Measurements from ENCODE around the gene SLC24A4.

Gene SLC24A4, protein sequence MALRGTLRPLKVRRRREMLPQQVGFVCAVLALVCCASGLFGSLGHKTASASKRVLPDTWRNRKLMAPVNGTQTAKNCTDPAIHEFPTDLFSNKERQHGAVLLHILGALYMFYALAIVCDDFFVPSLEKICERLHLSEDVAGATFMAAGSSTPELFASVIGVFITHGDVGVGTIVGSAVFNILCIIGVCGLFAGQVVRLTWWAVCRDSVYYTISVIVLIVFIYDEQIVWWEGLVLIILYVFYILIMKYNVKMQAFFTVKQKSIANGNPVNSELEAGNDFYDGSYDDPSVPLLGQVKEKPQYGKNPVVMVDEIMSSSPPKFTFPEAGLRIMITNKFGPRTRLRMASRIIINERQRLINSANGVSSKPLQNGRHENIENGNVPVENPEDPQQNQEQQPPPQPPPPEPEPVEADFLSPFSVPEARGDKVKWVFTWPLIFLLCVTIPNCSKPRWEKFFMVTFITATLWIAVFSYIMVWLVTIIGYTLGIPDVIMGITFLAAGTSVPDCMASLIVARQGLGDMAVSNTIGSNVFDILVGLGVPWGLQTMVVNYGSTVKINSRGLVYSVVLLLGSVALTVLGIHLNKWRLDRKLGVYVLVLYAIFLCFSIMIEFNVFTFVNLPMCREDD

DNA sequence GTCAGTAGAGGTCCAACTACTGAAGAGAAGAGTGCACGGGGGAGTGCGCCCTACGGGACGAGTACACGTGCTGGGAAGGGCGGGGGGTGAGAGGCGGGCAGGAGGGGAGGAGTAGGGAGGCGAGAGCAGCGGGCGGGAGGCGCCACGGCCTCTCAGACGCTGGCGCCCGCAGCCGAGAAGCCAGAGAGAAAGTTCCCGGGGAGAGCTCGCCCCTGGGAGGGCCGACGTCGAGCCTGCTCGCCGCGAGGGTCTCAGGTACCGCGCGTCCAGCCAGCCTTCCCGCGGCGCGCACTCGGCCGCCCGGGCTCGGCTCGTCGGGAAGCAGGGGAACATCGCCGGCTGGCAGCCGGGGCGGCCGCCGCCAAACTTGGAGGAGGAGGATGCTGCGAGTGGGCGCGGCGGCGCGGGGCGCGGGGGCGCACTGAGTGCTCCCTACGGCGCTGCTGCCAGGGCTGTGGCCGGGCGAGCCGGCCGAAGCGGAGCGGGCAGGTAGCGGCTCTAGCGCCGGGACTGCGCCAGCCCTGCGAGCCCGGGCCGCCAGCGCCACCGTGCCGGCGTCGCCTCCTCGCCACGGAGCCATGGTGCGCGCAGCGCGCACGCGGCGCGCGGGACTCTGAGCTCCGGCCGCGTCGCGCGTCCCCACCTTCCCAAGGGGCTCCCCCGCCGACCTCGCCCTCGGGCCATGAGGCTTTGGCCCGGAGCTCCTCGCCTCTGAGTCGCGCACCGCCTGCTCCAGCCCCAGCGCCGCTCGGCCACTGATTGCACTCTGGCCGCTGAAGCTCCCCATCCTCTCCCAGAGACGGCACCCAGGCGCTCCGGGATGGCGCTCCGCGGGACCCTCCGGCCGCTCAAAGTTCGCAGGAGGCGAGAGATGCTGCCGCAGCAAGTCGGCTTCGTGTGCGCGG, at the start of gene SLC24A4:
TSS of gene SLC24A4 (plus strand) at position 155 of the 905 bp plus-strand sequence. CDS start at position 821, 666 bp downstream.
- DNase-seq: peak in 1 of 2 experiments; percentile 46

DNA sequence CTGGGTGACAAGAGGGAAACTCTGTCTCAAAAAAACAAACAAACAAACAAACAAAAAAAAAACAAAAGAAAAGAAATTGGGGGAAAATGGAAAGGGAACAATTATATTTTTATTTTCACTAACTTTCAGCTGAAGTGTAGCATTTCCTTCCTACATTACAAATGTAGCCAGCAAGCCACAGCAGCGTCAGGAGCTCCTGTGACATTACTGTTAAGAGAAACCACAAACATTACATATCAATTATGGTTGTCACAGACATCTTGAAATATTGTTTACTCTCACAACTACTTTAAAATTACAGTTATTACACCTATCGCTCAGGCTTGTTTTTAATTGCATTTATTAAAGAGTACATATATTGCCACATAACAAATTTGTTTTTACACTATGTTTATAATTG, 49.8 kb upstream of the SLC24A4 start:
- DNase-seq: no peak

DNA sequence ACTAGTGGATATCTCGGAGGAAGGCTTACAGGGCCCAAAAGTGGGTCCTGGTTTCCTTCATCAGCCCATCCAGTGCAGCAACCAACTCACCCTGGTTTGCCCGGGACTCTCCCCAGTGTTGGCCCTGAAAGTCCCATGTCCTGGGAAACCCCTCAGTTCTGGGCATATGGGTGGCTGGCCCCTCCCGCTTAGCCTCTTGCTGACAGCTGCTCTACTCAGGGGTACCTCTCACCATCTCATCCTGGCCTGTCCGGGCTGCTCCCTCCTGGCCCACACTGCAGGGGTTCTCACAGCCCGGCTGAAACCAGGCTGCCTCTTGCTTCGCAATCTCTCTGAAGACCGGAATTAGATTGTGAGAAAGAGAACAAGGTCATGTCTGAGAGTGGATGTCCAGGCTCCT, 48.9 kb upstream of the SLC24A4 start:
- peak in 1 of 2 experiments; percentile 30 for DNase-seq

DNA sequence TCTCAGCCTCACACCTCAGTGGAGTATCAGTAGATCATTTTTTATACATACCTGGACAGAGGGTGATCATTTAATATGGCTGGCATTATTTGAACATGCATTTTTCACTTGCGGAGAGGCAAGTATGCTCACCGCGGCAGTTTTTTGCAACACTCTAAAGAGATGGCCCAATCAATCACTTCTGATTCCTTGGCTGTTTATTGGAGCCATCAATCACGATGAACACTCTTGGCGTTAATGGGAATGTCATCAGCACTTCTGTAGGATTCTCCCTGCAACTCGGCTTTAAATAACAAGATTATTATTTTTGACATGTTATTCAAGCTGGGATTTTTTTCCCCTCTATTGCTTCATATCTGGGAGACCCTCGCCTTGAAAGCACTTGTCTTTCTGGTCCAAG, 46.9 kb upstream of the SLC24A4 start:
- DNase-seq: no peak

DNA sequence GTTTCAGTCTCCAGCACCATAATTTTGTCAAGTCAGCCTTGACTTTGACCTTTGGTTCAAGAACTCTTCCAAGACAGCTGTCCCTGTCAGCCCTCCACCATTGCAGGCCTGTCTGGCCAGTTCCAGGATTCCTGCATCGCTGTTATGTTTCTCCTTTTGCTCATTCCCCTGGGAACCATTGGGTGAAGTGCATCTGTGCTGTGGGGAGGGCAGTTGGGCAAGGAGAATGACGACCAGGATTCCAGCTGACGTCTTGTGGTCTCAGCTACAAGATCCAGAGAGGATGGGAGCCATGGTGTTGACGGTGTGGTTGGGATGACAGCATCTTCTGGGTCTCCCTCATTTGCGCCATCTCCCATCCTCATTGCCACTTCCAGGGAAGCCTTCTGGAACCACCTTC, 45.9 kb upstream of the SLC24A4 start:
- DNase-seq: no peak

DNA sequence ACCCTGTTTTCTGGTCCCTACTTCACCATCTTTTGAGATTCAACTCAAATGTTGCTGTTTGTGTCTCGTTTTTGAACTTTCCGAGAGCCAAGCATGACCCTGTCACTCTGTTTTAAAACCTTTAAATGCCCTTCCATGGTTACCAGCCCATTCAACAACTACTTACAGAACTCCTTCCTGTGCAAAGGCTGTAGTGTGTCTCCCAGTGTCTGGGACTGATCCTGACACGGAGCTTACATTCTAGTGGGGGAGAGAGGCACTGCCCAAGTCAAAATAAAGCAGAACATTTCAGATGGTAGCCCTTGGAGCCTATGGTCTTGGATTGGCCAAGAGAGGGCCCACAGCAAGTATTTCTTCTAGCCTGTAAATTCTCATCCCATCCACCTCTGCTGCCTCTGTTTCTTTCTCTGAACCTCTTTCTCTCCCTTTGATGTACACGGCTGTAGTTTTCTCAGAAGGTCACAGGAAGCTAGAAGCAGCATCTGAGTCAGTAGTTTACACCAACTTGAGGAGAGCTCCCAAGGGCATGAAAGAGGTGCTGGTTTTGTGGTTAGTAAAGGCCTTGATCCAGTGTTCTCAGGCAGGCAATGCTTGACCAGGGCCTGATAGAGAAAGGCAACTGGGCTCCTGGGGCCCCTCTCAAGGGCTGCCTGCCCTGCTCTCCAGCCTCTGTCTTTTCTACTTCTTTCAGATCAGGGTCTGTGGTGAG, 42.3 kb upstream of the SLC24A4 start:
- no peak for DNase-seq

DNA sequence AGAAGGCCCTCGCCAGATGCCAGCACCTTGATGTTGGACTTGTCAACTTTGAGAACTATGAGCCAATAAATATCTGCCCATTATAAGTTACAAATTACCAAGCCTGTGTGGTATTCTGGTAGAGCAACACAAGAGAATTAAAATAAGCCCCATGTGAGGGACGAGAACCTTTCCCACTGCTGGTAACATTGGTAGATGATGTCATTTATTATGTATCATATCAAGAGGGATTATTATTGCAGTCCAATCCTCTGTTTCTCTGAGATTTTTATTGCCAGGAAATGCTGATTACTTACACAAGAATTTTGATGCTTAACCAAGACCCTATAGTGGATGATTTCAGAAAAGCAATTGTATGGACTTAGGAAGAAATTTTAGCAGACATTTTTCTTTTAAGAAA, 40.3 kb upstream of the SLC24A4 start:
- no peak for DNase-seq

DNA sequence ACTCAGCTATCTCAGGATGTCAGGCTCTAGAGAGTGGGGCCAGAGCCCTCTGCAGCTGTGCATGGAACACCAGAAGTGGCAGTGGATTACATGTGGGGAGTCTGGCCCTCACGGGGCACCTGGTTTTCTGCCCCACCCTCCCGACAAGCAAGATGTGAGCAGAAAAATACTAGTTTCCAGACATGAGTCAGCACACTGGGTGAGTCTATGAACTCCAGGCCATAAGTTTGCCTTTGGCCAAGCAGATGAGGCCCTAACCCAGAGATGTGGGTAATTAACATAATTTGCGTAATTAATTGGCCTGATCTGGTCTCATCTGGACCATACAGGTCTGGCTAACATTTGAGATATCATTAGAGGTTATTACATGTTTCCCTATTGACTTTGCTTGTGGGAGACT, 37.7 kb upstream of the SLC24A4 start:
- no peak for DNase-seq

DNA sequence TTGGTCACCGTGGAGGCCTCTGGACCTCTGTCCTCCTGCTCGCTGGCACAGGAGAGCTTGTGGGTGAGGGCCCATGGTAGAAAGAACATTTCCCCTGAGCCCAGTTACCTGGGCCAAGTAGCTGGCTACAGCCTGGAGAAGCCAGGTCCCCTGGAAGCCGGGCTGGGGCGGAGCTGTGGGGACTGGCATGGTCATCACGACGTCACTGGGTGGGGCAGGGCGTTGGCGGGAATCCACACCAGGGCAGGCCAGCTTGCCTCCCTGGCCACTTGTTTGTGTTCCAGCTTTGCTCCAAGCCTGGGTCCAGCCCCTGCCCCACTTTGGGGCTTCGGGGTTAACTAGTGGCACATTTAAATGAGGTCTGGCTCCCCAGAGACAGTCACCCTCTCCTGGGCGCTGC, 35.0 kb upstream of the SLC24A4 start:
- no peak for DNase-seq

DNA sequence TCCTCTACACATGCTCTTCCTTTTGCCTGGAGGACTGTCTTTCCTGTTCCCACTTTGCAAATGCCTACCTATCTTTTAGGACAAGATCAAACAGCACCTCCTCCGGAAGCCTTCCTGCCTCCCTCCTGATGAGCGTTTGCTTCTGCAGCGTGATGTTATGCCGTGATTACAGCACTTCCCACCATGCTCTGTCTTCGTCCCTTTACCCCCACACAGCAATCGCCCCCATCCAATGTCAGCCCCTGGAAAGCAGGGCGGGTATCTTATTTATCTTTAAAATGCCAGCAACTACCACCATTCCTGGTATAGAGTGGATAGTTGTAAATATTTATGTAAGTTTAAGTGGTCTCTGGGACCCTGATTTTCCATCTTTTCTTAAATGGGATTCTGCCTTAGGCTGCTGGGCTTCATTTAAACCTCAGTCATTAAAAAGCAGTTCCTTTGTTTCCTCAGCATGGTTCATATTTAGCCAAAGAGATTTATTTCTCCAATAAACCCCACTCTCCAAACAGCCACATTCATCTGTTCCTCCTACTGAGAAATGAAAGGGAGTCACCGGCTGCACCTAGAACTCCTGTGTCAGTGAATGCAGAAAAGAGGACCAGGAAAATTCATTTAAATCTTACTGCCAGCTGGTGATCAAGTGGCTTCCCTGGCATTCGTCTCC, 33.8 kb upstream of the SLC24A4 start:
- no peak for DNase-seq

DNA sequence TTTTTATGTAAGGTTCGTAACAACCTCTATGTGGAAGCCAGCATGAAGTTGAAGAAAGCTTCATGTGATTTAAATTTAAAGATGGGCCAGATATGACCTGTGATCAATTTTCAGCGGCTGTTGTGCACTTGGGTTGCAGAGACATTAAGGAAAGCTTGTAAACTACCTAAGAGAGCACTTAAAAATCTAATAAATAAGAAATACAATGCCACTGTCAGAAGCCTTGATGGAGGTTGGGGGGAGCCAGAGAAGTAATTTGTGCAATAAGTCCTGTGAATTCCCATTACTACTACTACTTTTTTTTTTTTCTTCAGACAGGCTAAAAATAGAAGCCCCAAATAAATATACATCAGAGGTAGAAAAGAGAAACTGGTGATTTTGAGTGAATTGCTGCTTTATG, 30.3 kb upstream of the SLC24A4 start:
- no peak for DNase-seq

DNA sequence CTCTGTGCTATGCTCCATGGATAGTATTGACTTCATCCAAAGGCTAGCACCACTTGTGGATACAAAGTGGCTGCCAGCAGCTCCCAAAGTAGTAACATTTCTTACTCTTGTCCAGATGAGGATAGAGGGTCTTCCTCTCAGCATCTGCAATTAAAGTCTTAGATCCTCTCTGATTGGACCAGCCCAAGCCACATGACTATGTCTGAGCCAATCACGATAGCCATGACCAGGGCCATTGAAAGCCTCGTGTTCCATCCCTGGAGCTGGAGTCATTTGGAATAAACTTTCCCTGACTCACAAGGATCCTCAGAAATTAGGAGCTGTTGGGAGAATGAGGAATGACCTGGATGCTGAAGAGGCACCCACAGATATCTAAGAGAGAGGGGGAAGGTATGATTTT, 28.5 kb upstream of the SLC24A4 start:
- DNase-seq: no peak

DNA sequence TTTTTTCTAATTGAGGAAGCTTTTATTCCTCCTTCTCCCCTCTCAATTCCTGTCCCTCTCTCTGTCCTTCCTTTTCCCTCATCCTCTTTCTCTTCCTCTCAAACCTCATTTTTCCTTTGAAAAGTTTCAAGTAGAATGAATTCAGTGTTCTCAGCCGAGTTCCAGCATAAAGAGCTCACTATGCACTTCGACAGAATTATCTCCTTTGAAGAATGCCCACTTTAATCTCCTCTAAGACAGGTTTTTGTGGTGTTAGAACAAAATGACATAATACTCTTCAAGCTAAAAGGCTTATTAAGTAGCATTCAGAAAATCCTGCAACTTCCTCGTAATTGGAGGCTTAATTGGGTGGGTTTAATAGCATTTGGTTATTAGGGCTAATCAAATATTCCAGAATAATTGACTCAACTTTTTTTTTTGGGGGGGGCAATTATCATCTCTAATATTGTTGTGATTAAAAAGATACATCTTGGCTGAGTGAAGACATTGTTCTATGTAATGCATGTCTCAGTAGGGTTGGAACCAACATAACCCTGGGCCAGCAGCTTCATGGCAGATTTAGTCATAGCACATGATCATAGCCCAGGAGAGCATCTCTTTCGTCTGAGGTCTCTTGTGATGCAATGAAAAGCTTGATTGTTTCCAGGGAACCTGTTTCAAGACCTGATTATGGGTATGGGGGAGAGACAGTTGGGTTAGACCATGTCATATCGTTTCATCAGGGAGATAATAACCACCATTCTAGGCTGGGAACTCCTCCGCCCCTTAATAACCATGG, 25.0 kb upstream of the SLC24A4 start:
- no peak for DNase-seq

DNA sequence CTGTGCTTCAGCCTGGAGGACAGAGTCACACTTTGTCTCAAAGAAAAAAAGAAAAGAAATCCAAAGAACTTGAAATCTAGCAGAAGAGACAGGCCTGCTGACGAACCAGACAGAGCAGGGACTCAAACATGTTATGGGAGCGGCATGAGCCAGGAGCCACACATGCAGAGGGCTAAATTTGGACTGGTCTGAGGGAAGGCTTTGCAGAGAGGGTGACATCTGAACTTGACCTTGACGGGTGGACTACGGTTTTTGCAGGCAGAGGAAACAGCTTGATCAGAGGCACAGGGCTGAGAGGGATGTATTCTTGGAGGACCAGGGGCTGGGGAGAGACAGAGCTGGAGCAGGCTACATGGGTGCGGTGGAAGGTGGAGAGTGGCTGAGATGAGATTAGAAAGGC, 20.5 kb upstream of the SLC24A4 start:
- no peak for DNase-seq

DNA sequence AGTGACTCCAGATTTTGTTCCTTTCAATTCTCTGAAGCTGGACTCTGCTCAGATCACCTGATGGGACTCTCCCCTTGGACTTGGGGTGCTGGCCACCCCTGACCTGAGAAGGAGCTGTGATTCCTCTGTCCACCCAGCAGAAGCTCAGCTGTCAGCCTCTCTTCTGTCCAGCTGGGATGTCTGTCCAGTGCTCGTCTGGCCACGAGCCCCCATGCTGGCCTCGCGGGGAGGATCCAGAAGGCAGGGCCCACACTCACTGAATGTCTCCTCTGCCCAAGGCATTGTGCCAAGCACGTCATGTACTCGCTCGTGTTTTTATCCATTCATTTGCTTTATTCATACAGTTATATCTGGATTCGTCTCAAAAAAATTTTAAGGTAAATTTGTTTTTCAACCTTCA, 14.2 kb upstream of the SLC24A4 start:
- DNase-seq: no peak

DNA sequence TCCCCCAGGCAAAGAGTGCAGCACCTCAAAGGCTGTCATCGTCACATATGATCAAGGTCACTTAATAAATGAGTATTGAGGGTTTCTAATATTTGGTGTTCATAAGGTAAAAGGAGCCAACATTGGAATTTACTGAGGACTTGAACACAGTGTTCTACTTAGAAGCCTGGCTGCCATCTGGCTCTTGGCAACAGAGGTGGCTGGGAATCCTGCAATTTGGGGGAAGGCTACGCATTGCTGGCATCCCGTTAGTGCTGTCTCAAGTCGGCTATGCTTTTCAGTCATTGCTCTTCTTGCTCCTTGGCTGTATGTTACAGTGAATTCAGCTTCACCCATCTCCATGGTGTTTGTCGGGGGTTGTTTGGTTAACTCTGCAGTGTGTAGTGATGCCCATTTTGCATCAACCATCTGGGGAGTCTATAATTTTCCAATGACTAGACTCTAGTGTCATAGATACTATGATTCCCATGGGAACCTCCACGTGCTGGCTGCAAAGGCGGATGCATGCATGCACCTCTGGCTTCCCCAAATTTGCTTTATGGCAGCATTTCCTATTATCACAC, 12.9 kb upstream of the SLC24A4 start:
- DNase-seq: no peak

DNA sequence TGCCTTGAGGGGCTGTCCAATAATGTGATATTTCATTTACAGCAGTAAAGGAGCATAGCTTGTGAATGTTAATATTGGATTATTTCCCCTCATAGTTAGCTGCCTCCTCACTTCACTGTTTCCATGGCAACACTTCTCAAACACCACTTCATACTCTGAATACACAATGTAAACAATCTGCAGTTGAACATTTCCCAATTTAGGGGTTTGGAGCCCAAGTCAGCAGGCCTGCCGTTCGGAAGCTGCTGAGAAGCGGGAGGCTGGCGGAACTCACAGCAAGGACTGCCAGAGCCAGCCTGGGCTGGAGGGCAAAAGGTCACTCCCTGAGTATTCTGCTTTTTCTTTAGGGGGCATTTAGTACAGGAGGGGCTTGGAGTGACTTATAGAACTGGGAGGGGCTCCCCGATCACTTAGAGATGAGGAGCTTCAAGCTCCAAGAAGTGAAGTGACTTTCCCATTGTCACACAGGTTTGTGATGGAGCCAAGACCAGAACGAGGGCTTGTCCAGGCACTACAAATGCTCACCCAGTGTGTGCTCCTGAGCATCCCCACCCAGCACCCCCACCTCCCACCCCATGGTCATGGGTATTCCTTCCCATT, 12.1 kb upstream of the SLC24A4 start:
- DNase-seq: peak in 1 of 2 experiments; percentile 28

DNA sequence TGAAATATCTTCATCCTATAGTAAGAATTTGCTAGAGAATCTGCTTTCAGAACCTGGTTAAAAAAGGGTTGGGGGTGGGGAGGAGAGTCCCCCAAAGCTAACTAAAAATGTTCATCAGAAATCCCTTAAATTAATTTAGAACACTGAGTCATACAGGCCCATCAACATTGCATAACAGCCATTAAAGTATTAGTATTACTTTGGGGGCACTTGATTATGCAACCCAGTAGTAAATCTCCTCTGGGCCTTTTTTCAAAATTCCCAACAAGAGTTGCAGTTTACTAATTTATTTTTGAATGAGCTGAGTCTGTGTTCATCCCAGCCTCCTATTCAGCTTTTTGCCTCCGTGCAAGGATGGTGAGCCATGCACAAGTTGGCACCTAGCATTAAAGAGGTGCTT, 8.8 kb upstream of the SLC24A4 start:
- no peak for DNase-seq

DNA sequence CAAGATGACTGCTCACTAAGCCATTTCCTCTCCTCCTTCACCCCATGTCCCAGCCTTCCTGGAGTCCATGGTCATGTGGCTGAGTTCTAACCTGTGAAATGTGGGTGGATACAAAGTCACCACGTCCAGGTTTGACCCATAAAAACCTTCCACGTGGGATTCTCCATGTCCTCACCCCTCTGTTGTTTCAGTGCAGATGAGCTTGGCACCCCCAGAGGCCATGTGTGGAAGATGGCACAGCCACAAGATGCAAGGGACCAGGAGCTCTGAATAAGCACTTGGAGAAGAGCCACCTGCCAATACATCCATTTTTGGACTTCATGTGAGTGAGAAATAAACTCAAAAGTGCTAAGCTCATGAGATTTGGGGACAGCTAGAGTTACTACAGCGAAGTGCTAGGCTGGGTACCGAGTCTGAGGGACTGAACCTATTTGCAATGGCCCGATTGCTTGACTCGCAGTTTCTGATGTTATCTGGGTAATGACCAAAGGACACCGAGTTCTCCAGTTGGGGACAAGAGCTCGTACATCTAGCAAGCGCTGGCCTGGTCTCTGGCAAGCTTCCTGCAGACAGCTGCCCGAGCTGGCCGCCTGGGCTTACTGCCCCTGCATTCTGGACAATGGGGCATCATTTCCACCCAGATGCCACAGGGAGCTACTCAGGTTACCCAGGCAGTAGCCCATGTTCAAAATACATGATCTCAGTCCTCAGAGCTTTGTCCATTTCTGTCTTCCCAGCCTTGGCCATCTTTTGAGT, 7.7 kb upstream of the SLC24A4 start:
- DNase-seq: no peak

DNA sequence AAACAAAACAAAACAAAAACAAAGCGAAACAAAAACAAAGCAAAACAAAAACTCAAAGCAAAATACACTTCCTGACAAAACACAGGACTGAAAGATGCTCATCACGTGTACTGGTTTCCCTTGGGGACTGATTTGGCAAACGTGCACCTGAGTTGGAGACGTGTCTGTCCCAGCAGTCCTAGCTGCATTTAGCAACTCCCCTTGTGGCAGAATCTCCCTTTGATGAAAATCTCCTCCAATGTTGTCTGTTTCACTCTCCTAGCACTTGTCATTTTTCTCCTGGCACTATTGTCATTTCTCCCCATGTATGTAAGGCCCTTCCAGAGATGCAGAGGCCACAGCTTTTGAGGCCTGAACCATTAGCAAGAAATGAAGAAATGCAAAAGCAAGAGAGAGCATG, 6.8 kb upstream of the SLC24A4 start:
- no peak for DNase-seq

Measured in NCI-H524 (cell line).